H1 (cell line): ENCODE measurements around the gene SNX13.

ENCODE experiments used
- BACH1 ChIP-seq: IDR thresholded peaks from 2 replicates; pipeline ENCODE4 v1.6.1; 2012; ENCODE audit warnings: low read length, improper control_type of control experiment
- BRCA1 ChIP-seq: IDR thresholded peaks from 2 replicates; pipeline ENCODE4 v1.6.1; 2012; ENCODE audit warnings: low read depth, low read length, improper control_type of control experiment
- CREB1 ChIP-seq: IDR thresholded peaks from 2 replicates; pipeline ENCODE4 v1.6.1; 2012; ENCODE audit warnings: inconsistent platforms
- EP300 ChIP-seq, 2 experiments: IDR thresholded peaks; 1 replicate in 1 of 2; 2 replicates in 1 of 2; pipeline ENCODE4 v1.6.1; 2011 to 2012; ENCODE audit warnings: low read depth in 2 of 2, low read length in 2 of 2, mild to moderate bottlenecking in 2 of 2, borderline replicate concordance in 1 of 2, inconsistent platforms in 1 of 2, moderate library complexity in 1 of 2
- EZH2 ChIP-seq: fragments of 200-600 bp; sonication (generic); IDR thresholded peaks from 2 replicates; pipeline ENCODE4 v1.7.1; 2012; ENCODE audit warnings: low read depth, mild to moderate bottlenecking, moderate library complexity, low read length, inconsistent platforms; ENCODE audit not compliant: severe bottlenecking
- MAFK ChIP-seq: IDR thresholded peaks from 2 replicates; pipeline ENCODE4 v1.6.1; 2012; ENCODE audit warnings: low read depth, mild to moderate bottlenecking, improper control_type of control experiment, low read length
- POLR2A ChIP-seq, 2 experiments: IDR thresholded peaks; 1 replicate in 1 of 2; 2 replicates in 1 of 2; pipeline ENCODE4 v1.6.1; 2011; ENCODE audit warnings: low read depth in 2 of 2, low read length in 2 of 2, mild to moderate bottlenecking in 2 of 2; ENCODE audit errors: control extremely low read depth in 1 of 2
- POLR2AphosphoS5 ChIP-seq: IDR thresholded peaks from 2 replicates; pipeline ENCODE4 v1.6.1; 2011; ENCODE audit warnings: low read depth, low read length
- RXRA ChIP-seq: IDR thresholded peaks from 2 replicates; pipeline ENCODE4 v1.6.1; 2011; ENCODE audit warnings: low read depth, mild to moderate bottlenecking, low read length, moderate library complexity; ENCODE audit not compliant: insufficient read depth
- TF ChIP-seq, protein P1 (sequence below), 3 experiments: IDR thresholded peaks; 1 replicate in 2 of 3; 2 replicates in 1 of 3; pipeline versions ENCODE4 v1.5.1 to v1.6.1; 2011; ENCODE audit warnings: low read length in 3 of 3, mild to moderate bottlenecking in 3 of 3, inconsistent platforms in 2 of 3, low read depth in 1 of 3, moderate library complexity in 1 of 3; ENCODE audit not compliant: insufficient read depth in 1 of 3; ENCODE audit errors: control extremely low read depth in 1 of 3

DNA sequence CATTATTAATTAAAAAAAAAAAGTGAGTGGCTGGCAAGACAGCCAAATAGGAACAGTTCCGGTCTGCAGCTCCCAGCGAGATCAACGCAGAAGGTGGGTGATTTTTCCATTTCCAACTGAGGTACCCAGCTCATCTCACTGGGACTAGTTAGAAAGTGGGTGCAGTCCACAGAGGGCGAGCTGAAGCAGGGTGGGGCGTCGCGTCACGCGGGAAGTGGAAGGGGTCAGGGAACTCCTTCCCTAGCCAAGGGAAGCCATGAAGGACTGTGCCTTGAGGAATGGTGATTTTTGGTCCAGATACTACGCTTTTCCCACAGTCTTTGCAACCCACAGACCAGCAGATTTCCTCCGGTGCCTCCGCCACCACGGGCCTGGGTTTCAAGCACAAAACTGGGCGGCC, 133.7 kb downstream of the SNX13 start:
- TF ChIP-seq BACH1 (no peak), POLR2A (IDR thresholded peaks at IDR 0.05; ENCODE audit: control extremely low read depth in 1 of 2, low read depth in 2 of 2, low read length in 2 of 2) (no peak), MAFK (no peak), EZH2 (no peak), POLR2AphosphoS5 (no peak), CREB1 (no peak), EP300 (IDR thresholded peaks at IDR 0.05; ENCODE audit: borderline replicate concordance in 1 of 2, low read depth in 2 of 2, low read length in 2 of 2) (no peak), RXRA (no peak), BRCA1 (no peak)
- TF ChIP-seq, protein P1, sequence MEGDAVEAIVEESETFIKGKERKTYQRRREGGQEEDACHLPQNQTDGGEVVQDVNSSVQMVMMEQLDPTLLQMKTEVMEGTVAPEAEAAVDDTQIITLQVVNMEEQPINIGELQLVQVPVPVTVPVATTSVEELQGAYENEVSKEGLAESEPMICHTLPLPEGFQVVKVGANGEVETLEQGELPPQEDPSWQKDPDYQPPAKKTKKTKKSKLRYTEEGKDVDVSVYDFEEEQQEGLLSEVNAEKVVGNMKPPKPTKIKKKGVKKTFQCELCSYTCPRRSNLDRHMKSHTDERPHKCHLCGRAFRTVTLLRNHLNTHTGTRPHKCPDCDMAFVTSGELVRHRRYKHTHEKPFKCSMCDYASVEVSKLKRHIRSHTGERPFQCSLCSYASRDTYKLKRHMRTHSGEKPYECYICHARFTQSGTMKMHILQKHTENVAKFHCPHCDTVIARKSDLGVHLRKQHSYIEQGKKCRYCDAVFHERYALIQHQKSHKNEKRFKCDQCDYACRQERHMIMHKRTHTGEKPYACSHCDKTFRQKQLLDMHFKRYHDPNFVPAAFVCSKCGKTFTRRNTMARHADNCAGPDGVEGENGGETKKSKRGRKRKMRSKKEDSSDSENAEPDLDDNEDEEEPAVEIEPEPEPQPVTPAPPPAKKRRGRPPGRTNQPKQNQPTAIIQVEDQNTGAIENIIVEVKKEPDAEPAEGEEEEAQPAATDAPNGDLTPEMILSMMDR (IDR thresholded peaks at IDR 0.05; ENCODE audit: control extremely low read depth in 1 of 3, insufficient read depth in 1 of 3, low read depth in 1 of 3, low read length in 3 of 3) = no peak
